ENCODE data around the gene SGMS1.

Gene SGMS1

DNA sequence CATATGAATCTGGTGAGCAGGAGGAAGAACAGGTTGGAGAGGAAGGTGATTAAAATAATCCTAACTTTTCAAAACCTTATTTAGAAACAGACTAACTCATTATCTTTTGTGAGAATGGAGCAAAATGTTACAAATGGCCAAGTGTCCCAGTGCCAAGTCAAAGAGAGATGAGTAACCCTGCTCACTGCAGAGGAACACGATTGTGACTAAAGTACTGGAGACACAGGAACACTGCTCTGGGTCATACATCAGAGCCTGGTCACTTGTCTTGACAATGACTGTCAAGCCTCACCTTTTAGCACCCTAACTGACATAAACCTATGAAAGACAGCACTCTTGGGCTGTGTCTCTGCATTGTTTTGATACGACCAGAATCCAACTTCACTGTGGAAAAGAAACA, 108.8 kb downstream of the SGMS1 start:
- H3K4me3 ChIP-seq (ENCODE audit: low read depth, low read length) = no peak overlapping the region
- TF ChIP-seq, protein P1, sequence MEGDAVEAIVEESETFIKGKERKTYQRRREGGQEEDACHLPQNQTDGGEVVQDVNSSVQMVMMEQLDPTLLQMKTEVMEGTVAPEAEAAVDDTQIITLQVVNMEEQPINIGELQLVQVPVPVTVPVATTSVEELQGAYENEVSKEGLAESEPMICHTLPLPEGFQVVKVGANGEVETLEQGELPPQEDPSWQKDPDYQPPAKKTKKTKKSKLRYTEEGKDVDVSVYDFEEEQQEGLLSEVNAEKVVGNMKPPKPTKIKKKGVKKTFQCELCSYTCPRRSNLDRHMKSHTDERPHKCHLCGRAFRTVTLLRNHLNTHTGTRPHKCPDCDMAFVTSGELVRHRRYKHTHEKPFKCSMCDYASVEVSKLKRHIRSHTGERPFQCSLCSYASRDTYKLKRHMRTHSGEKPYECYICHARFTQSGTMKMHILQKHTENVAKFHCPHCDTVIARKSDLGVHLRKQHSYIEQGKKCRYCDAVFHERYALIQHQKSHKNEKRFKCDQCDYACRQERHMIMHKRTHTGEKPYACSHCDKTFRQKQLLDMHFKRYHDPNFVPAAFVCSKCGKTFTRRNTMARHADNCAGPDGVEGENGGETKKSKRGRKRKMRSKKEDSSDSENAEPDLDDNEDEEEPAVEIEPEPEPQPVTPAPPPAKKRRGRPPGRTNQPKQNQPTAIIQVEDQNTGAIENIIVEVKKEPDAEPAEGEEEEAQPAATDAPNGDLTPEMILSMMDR (IDR thresholded peaks at IDR 0.05; ENCODE audit: insufficient read depth, low read depth, low read length, missing control alignments) = no peak
- no peak for DNase-seq (ENCODE audit: low read depth)

DNA sequence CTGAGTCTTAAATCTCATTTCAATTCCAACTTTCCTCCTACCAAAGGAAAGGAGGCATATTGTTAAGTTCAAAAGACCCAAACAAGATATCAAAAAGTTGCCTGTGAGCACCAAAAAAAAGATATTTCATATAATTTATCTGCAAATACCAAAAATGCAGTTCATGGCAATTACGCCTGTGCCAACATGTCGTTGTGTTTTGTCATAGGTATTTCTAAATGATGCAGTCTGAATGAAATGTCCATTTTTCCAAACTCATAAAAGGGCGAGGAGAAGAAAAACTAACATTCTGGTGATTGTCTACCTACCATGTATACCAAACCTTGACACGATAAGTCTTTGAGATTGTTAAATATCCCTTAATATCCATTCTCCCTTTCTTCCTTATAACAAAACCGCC, 109.8 kb downstream of the SGMS1 start:
- TF ChIP-seq, protein P1 (IDR thresholded peaks at IDR 0.05; ENCODE audit: insufficient read depth, low read depth, low read length, missing control alignments) = no peak
- DNase-seq (ENCODE audit: low read depth) = no peak
- H3K4me3 ChIP-seq (ENCODE audit: low read depth, low read length) = no peak overlapping the region

DNA sequence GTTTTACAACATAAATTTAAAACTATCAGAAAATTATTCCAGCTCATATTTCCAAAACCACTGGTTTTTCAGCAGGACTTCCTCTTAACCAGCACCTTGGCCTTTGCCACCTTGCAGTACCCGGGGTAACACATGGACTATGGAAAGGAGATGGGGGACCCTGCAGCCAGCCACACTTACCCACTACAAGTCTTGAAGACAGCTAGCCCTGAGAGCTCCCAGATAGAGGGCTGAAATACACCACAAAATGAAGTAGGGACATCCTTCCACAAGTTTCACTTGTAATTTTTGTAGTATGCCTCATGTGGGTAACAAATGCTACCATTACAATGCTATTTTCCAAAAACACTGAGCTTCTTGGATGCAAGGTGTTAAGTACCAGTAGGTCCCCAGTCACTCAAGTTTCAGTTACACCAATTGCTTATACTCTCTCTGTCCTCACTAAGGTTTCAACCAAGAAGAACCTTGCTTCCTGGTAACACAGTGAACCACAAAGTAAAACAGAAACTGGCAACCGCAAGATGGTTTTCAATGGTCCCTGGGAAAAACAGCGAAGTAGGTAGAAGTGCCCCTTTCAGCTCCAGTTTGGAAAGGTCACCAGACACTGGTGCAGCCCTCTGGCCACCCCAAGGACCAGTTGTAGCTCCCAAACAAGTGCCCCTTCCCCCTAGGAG, 110.9 kb downstream of the SGMS1 start:
- peak overlapping the region; percentile 36 for H3K4me3 ChIP-seq (ENCODE audit: low read depth, low read length)
- peak; percentile 89 for DNase-seq (ENCODE audit: low read depth)
- TF ChIP-seq, protein P1 (IDR thresholded peaks at IDR 0.05; ENCODE audit: insufficient read depth, low read depth, low read length, missing control alignments) = no peak

DNA sequence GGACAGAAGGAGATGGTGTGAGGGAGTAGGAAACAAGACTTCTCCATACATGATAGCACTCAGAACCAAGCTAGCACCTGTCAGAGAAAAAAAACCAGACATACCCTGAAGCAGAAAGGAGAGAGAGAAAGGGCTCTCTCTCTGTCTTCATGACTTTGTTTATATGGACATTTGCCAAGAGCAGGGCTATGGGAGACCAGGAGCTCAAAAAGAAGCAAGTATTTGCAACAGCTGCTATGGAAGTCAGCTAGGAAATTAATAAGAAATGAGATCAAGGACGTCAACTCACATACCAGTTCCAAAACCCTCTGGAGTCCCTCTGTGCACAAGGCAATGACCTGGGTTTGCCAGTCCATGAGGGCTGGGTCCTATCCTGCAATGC, 111.6 kb downstream of the SGMS1 start:
- no peak for DNase-seq (ENCODE audit: low read depth)
- TF ChIP-seq, protein P1 (IDR thresholded peaks at IDR 0.05; ENCODE audit: insufficient read depth, low read depth, low read length, missing control alignments) = no peak
- H3K4me3 ChIP-seq (ENCODE audit: low read depth, low read length) = peak overlapping the region; percentile 36

DNA sequence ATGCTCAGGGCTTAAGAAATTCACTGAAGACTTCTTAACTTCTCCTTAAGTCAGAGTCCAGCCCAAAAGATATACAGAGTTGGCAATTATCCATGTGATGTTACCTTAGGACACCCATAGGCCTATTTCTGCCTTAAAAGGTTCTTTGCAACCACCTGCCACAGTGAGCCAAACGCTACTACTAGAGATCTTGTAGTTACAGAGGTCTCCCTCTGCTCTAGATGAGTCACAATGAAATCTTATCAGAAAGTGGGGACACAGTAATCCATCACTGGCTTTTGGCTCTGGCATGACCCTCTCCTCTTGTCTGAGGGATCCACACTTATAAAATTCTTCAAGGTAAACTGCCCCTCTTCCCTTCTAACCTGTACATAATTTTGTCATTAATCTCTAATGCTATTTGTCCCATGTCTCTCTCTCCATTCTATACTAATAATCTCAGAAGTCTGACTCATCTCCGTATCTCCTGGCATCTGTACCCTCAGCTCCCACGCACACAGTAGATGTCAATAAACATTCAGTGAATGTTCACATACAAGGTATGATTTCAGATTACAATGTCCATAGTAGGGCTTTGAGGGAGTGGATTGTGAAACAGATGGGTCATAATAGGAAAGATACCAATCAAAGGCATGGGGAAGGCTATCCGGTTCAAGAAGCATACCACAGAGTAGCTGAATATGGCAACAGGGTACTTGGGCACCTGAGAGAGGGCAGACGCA, 112.1 kb downstream of the SGMS1 start:
- TF ChIP-seq, protein P1 (IDR thresholded peaks at IDR 0.05; ENCODE audit: insufficient read depth, low read depth, low read length, missing control alignments) = no peak
- DNase-seq (ENCODE audit: low read depth) = peak; percentile 84
- no peak overlapping the region; the same call in 1 of the 2 replicates for H3K4me3 ChIP-seq (ENCODE audit: low read depth, low read length)

DNA sequence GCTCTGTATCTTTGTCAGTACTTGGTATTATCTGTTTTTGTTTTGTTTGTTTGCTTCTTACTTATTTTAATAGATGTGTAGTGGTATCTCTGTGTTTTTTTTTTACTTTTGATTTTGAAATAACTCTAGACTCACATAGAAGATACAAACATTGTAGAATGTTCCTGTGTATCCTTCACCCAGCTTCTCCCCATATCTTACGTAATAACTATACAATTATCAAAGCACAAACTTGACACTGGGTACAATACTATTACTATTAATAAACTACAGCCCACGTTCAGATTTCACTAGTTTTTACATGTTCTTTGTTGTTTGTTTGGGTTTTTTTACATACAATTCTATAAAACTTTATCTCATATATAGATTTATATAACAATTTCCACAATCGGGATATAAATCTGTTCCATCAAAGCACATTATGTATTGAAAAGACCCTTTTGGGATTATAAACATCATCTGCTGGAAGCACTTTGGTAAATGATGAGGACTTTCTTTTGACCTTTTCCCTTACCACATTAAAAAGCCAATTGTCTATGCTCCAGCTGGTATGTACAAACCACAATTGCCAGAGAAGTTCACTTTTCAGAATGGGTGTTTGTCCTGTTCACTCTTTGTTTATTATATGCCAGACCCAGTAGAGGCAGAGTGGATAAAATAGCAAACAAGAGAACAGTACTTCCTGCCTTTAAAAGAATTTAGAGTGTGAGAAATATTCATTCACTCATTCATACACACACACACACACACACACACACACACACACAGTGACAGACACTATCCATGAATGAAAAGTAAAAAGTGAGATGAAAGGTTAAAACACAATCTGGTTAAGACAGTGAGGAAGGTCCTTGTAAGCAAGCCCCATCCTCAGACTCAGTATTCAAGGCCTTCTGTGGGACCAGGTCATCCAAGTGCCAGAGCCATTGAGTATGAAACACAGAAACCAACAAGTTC, 113.0 kb downstream of the SGMS1 start:
- TF ChIP-seq, protein P1 (IDR thresholded peaks at IDR 0.05; ENCODE audit: insufficient read depth, low read depth, low read length, missing control alignments) = no peak
- peak; percentile 35 for DNase-seq (ENCODE audit: low read depth)

More for the DNA sequence above, 113.0 kb downstream of the SGMS1 start:
- no peak overlapping the region; the same call in 1 of the 2 replicates for H3K4me3 ChIP-seq (ENCODE audit: low read depth, low read length)
